CD4-positive, alpha-beta memory T cell (primary cell): ENCODE data around the gene MFAP2. TPM values are rescaled to one million over a fixed set of nuclear protein-coding genes. Genes with fewer than 3 reads are reported as not detected.

Source experiments
- CTCF ChIA-PET: fragments of 350-600 bp; sonication (Branson Sonifier 250); formaldehyde crosslinking; loops from one replicate; lab custom pipeline; 2021; ENCODE audit warnings: inconsistent platforms; ENCODE audit not compliant: partially characterized antibody; lab: Charles Lee
- POLR2A ChIA-PET: fragments of 350-600 bp; sonication (Branson Sonifier 250); formaldehyde crosslinking; loops from one replicate; lab custom pipeline; 2021; ENCODE audit not compliant: partially characterized antibody; lab: Charles Lee
- DNase-seq, 5 donors: peaks; one replicate each; pipeline versions ENCODE4 v3.0.0 to v3.0.0-alpha.2; 2020 to 2022; ENCODE audit warnings: mixed read lengths in 1 of 5
- H3K27ac ChIP-seq: one replicate; pipeline ENCODE4 v1.7.0; 2013; ENCODE audit warnings: low read depth, low read length
- H3K27me3 ChIP-seq: 2 replicates; pipeline ENCODE4 v1.7.0; 2013; ENCODE audit warnings: mild to moderate bottlenecking, low read length, moderate library complexity; ENCODE audit not compliant: insufficient read depth
- H3K36me3 ChIP-seq: 2 replicates; pipeline ENCODE4 v1.7.0; 2013; ENCODE audit warnings: mild to moderate bottlenecking, low read length, moderate library complexity; ENCODE audit not compliant: insufficient read depth
- H3K4me1 ChIP-seq: 2 replicates; pipeline ENCODE4 v1.7.0; 2013; ENCODE audit warnings: mild to moderate bottlenecking, low read length, moderate library complexity; ENCODE audit not compliant: insufficient read depth
- H3K4me3 ChIP-seq, 2 donors: one replicate each; pipeline ENCODE4 v1.7.0; 2013; ENCODE audit warnings: low read length in 2 of 2, mild to moderate bottlenecking in 1 of 2
- H3K9me3 ChIP-seq, 2 donors: one replicate each; pipeline ENCODE4 v1.7.0; 2013; ENCODE audit warnings: low read length in 2 of 2, control low read depth in 1 of 2; ENCODE audit not compliant: control insufficient read depth in 1 of 2
- H3K27ac Mint-ChIP-seq, 7 donors: one replicate each; pipeline ENCODE4 v1.8.0; 2020 to 2021; ENCODE audit warnings: mixed read lengths in 7 of 7, mild to moderate bottlenecking in 6 of 7, inconsistent platforms in 3 of 7, moderate library complexity in 3 of 7
- H3K27me3 Mint-ChIP-seq, 2 donors: one replicate each; pipeline ENCODE4 v1.8.0; 2020 to 2021; ENCODE audit warnings: mixed read lengths in 2 of 2
- H3K36me3 Mint-ChIP-seq, 2 donors: one replicate each; pipeline ENCODE4 v1.8.0; 2020 to 2021; ENCODE audit warnings: mixed read lengths in 2 of 2, inconsistent platforms in 1 of 2, mild to moderate bottlenecking in 1 of 2
- H3K4me1 Mint-ChIP-seq, 4 donors: one replicate each; pipeline ENCODE4 v1.8.0; 2020 to 2021; ENCODE audit warnings: mixed read lengths in 4 of 4, mild to moderate bottlenecking in 1 of 4
- H3K4me3 Mint-ChIP-seq, 8 donors: one replicate each; pipeline ENCODE4 v1.8.0; 2020 to 2021; ENCODE audit warnings: mixed read lengths in 8 of 8, mild to moderate bottlenecking in 7 of 8, moderate library complexity in 6 of 8, inconsistent platforms in 3 of 8
- H3K9me3 Mint-ChIP-seq, 8 donors: one replicate each; pipeline ENCODE4 v1.8.0; 2020 to 2021; ENCODE audit warnings: mixed read lengths in 8 of 8, mild to moderate bottlenecking in 5 of 8, inconsistent platforms in 3 of 8, moderate library complexity in 1 of 8
- intact Hi-C: fragments of 100-400 bp; cut with micrococcal nuclease; formaldehyde crosslinking; loops from one replicate; pipeline ENCODE4 v1.15.1; 2023
- polyA plus RNA-seq, 2 donors: library from polyadenylated mRNA; unstranded; fragments of 300-500 nt; fragmentation: Illumina TruSeq; gene quantifications; one replicate each; pipeline ENCODE4 v1.2.3, GENCODE V29; 2021
- total RNA-seq, 2 experiments: library from RNA; stranded (reverse); gene quantifications; one replicate each; pipeline ENCODE4 v1.2.3, GENCODE V29; 2021

Gene MFAP2
- total and polyA plus RNA-seq, 4 experiments from 2014 or later: not detected

DNA sequence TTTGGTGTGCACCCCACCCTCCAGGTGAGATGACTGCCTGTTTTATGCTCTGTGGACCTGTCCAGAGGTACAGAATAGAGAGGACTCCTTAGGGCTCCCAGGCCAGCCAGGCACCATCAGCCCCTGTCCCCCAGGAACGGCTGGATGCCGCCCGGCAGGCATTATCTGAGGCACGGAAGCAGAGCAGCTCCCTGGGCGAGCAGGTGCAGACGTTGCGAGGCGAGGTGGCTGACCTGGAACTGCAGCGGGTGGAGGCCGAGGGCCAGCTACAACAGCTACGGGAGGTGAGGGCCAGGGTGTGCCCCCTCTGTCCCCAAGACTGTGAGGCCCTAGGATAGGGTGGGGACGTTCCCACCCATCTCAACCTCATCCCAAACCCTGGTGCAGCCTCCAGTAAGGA is 10.8 kb downstream of the MFAP2 start:
- Mint-ChIP-seq H3K4me3 (no peak overlapping the region), H3K27me3 (no peaks in the 10 kb centered on the region), H3K27ac (no peak overlapping the region), H3K4me1 (no peaks in the 10 kb centered on the region), H3K36me3 (peaks cover 11 to 39% of the 10 kb centered on the region in 2 donors), H3K9me3 (no peaks in the 10 kb centered on the region)
- DNase-seq: no peak
- intact Hi-C loops: no loop called here
- H3K27me3 ChIP-seq: no peaks in the 10 kb centered on the region
- no peaks in the 10 kb centered on the region for H3K9me3 ChIP-seq
- no peaks in the 10 kb centered on the region for H3K4me1 ChIP-seq
- ChIA-PET CTCF (no interaction called here), POLR2A (no interaction called here)
- H3K4me3 ChIP-seq: no peak overlapping the region
- no peaks in the 10 kb centered on the region for H3K36me3 ChIP-seq
- H3K27ac ChIP-seq: no peak overlapping the region

DNA sequence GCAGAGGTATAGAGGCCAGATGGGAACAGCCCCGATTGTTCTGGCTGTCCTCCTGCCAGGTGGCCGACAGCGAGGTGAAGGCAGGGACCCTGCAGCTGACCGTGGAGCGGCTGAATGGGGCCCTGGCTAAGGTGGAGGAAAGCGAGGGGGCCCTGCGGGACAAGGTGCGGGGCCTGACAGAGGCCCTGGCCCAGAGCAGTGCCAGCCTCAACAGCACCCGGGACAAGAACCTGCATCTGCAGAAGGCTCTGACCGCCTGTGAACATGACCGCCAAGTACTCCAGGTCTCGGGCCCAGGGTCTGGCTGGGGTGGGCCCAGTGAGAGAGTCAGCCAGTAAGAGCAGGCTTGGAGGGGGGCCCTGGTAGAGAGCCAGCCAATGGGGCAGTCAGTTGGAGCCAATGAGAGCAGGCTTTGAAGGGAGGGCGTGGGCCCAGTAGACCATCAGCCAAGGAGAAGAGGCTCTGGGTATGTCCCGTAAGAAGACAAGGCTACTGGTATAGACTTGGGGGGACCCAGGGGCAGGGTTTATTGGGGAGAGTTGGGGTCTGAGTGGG is 11.3 kb downstream of the MFAP2 start:
- no peak overlapping the region for H3K27ac Mint-ChIP-seq
- intact Hi-C loops: no loop called here

DNA sequence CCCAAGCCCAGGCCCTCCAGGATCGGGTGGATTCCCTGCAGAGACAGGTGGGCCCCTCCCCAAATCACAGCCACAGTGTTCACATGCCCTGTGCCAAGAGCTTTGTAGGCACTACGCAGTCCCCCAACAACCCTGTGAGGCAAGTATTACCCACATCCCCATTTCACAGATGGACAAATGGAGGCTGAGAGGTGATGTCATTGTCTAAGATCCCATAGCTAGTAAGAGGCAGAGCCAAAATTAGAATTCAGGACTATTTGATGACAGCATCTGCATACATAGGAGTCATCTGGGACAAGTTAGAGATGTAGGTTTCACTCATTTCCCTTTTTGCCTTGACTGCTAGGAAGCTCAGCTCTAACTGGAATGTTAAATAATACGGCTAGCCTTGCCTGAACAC is 12.0 kb downstream of the MFAP2 start:
- H3K4me3 ChIP-seq: no peak overlapping the region
- no peaks in the 10 kb centered on the region for H3K9me3 Mint-ChIP-seq
- intact Hi-C loops: no loop called here
- no peaks in the 10 kb centered on the region for H3K4me1 Mint-ChIP-seq
- POLR2A ChIA-PET: no interaction called here
- CTCF ChIA-PET: interaction anchor here (1.3 kb wide), 1 partner anchor 8 kb away, joined by 4 read pairs; no protein-coding TSS in a partner anchor
- H3K9me3 ChIP-seq: no peaks in the 10 kb centered on the region
- no peak overlapping the region for H3K4me3 Mint-ChIP-seq
- no peak for DNase-seq
- no peak overlapping the region for H3K27ac Mint-ChIP-seq
- H3K36me3 ChIP-seq: no peaks in the 10 kb centered on the region
- no peaks in the 10 kb centered on the region for H3K4me1 ChIP-seq
- H3K27me3 Mint-ChIP-seq: no peaks in the 10 kb centered on the region
- peaks cover 11 to 39% of the 10 kb centered on the region in 2 donors for H3K36me3 Mint-ChIP-seq
- no peak overlapping the region for H3K27ac ChIP-seq
- H3K27me3 ChIP-seq: no peaks in the 10 kb centered on the region

More for the DNA sequence above, 11.3 kb downstream of the MFAP2 start:
- H3K36me3 Mint-ChIP-seq: peaks cover 11 to 39% of the 10 kb centered on the region in 2 donors
- no peak for DNase-seq
- H3K27ac ChIP-seq: no peak overlapping the region
- H3K27me3 Mint-ChIP-seq: no peaks in the 10 kb centered on the region
- H3K27me3 ChIP-seq: no peaks in the 10 kb centered on the region
- ChIA-PET POLR2A (no interaction called here), CTCF (interaction anchor here (1.3 kb wide), 1 partner anchor 9 kb away, joined by 4 read pairs; no protein-coding TSS in a partner anchor)
- no peaks in the 10 kb centered on the region for H3K9me3 Mint-ChIP-seq
- no peaks in the 10 kb centered on the region for H3K4me1 ChIP-seq
- H3K4me1 Mint-ChIP-seq: no peaks in the 10 kb centered on the region
- H3K9me3 ChIP-seq: no peaks in the 10 kb centered on the region
- no peaks in the 10 kb centered on the region for H3K36me3 ChIP-seq
- H3K4me3 ChIP-seq: no peak overlapping the region
- no peak overlapping the region for H3K4me3 Mint-ChIP-seq

DNA sequence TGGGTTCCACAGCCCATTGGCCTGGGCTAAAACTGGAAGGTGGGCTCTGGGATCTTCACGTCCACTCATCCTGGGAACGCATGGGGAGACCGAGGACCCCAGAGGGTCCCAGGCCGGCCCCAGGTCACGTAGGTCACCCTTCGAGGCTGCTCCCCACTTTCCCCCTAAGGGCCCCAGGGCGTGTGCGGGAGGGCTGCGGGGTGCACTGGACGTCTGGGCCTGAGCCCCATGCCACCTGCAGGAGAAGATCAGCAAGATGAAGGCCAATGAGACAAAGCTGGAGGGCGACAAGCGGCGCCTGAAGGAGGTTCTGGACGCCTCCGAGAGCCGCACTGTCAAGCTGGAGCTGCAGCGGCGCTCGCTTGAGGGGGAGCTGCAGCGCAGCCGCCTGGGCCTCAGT is 12.5 kb downstream of the MFAP2 start:
- no peak for DNase-seq
- CTCF ChIA-PET: interaction anchor here (1.3 kb wide), 2 partner anchors 8 to 78 kb away, joined by 3 to 4 read pairs; no protein-coding TSS in a partner anchor
- Mint-ChIP-seq H3K27me3 (no peaks in the 10 kb centered on the region), H3K36me3 (peaks cover 11 to 39% of the 10 kb centered on the region in 2 donors), H3K27ac (no peak overlapping the region), H3K9me3 (no peaks in the 10 kb centered on the region), H3K4me3 (no peak overlapping the region), H3K4me1 (no peaks in the 10 kb centered on the region)
- Histone ChIP-seq H3K36me3 (no peaks in the 10 kb centered on the region), H3K27me3 (no peaks in the 10 kb centered on the region), H3K9me3 (no peaks in the 10 kb centered on the region), H3K4me1 (no peaks in the 10 kb centered on the region), H3K27ac (no peak overlapping the region), H3K4me3 (no peak overlapping the region)
- POLR2A ChIA-PET: no interaction called here
- intact Hi-C loops: no loop called here

DNA sequence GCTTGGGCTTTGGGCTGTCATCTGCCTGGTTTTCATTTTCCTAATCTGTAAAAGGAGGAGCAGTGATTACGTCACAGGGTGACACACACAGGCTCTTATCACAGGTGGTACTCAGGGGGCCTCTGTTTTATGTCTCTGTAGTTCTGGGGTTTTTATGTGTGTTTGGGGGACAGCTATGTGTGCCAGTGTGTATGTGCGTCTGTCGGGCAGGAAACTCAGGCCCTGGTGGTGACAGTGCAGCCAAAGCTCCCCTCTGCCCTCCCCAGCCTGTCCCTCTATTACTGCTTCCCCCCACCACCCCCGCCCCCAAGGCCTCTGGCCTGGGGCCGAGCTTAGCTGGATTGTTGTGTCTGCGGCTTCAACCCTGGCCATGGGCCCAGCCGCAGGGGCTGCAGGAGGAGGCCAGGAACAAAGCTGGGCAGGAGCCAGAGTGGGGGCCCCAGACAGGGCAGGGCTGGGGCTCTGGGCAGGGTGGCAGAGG is 13.3 kb downstream of the MFAP2 start:
- no peaks in the 10 kb centered on the region for H3K36me3 ChIP-seq

DNA sequence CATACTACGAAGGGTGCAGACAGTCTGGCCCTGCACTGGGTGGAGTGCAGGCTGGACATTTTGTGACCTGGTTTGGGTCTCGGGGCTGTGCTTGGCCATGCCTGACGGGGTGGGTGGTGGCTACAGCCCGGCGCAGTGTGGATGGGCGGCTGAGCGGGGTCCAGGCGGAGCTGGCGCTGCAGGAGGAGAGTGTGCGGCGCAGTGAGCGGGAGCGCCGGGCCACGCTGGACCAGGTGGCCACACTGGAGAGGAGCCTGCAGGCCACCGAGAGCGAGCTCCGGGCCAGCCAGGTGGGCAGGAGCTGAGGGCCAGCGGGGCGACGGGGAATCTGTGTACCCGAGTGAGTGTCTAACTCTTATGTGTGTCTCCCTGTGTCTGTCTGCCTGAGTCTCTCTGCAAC is 14.1 kb downstream of the MFAP2 start:
- intact Hi-C loops: no loop called here
- Histone ChIP-seq H3K4me3 (no peak overlapping the region), H3K36me3 (no peaks in the 10 kb centered on the region), H3K9me3 (no peaks in the 10 kb centered on the region), H3K4me1 (peaks cover 5% of the 10 kb centered on the region), H3K27me3 (no peaks in the 10 kb centered on the region), H3K27ac (no peak overlapping the region)
- peaks cover 11 to 39% of the 10 kb centered on the region in 2 donors for H3K36me3 Mint-ChIP-seq
- no peaks in the 10 kb centered on the region for H3K9me3 Mint-ChIP-seq
- no peak overlapping the region for H3K27ac Mint-ChIP-seq
- POLR2A ChIA-PET: no interaction called here
- no peak for DNase-seq
- CTCF ChIA-PET: no interaction called here
- no peaks in the 10 kb centered on the region for H3K27me3 Mint-ChIP-seq
- no peak overlapping the region for H3K4me3 Mint-ChIP-seq
- peaks cover 3 to 8% (median 5%) of the 10 kb centered on the region in 4 donors for H3K4me1 Mint-ChIP-seq

More for the DNA sequence above, 13.3 kb downstream of the MFAP2 start:
- Histone ChIP-seq H3K27me3 (no peaks in the 10 kb centered on the region), H3K4me1 (no peaks in the 10 kb centered on the region), H3K9me3 (no peaks in the 10 kb centered on the region), H3K4me3 (no peak overlapping the region), H3K27ac (no peak overlapping the region)
- CTCF ChIA-PET: interaction anchor here (1.3 kb wide), 1 partner anchor 79 kb away, joined by 3 read pairs; no protein-coding TSS in a partner anchor
- no peaks in the 10 kb centered on the region for H3K9me3 Mint-ChIP-seq
- peaks cover 11 to 39% of the 10 kb centered on the region in 2 donors for H3K36me3 Mint-ChIP-seq
- POLR2A ChIA-PET: no interaction called here
- intact Hi-C loops: no loop called here
- H3K27me3 Mint-ChIP-seq: no peaks in the 10 kb centered on the region
- no peak for DNase-seq
- H3K4me1 Mint-ChIP-seq: no peaks in the 10 kb centered on the region
- H3K27ac Mint-ChIP-seq: peak overlapping the region in 1 of 7 donors; percentile 8
- H3K4me3 Mint-ChIP-seq: no peak overlapping the region

DNA sequence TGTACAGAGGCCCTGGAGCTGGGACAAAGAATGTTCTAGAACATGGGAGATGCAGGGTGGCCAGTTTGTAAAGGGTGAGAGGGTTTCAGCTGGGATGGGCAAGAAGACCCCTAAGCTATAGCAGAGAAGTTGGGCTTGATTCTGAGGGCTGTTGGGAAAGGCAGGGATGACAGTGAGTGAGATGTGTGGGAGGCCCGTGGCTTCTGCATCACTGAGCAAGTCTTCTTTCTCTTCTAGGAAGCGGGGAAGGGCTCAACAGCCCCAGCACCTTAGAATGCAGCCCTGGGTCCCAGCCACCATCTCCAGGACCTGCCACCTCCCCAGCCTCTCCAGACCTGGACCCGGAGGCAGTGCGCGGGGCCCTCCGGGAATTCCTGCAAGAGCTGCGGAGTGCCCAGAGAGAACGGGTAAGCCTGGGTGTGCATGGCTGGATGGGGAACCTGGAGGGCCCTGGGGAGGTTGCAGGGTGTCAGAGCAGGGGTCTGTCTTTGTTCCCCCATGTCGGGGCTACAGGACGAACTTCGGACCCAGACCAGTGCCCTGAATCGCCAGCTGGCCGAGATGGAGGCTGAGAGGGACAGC is 14.8 kb downstream of the MFAP2 start:
- Histone ChIP-seq H3K9me3 (no peaks in the 10 kb centered on the region), H3K27me3 (no peaks in the 10 kb centered on the region), H3K4me3 (no peak overlapping the region), H3K36me3 (no peaks in the 10 kb centered on the region), H3K27ac (no peak overlapping the region), H3K4me1 (peaks cover 8% of the 10 kb centered on the region)
- Mint-ChIP-seq H3K27me3 (no peaks in the 10 kb centered on the region), H3K27ac (peak overlapping the region in 3 of 7 donors; percentile 9 to 42 (median 18)), H3K4me1 (peaks cover 3 to 11% (median 7%) of the 10 kb centered on the region in 4 donors), H3K9me3 (no peaks in the 10 kb centered on the region), H3K4me3 (no peak overlapping the region), H3K36me3 (peaks cover 11 to 35% of the 10 kb centered on the region in 2 donors)
- DNase-seq: no peak
- CTCF ChIA-PET: no interaction called here
- POLR2A ChIA-PET: no interaction called here
- intact Hi-C loops: no loop called here
